RKO (cell line): ENCODE results near the gene MAN2B2.

ENCODE experiments used
- DNase-seq: peaks from one replicate; pipeline ENCODE4 v3.0.0-alpha.2; 2016; ENCODE audit warnings: low spot score

The MAN2B2 gene

GRCh38 chr4:6595897-6596537, 21.0 kb downstream of the MAN2B2 start:
- DNase-seq = no peak

GRCh38 chr4:6596948-6597347, 22.0 kb downstream of the MAN2B2 start:
- DNase-seq = no peak

- DNase-seq = no peak
Measured at GRCh38 chr4:6598127-6598526, 23.1 kb downstream of the MAN2B2 start.

- no peak for DNase-seq
Measured at GRCh38 chr4:6598641-6599040, 23.7 kb downstream of the MAN2B2 start.

- DNase-seq = no peak
Measured at GRCh38 chr4:6601661-6602250, 26.8 kb downstream of the MAN2B2 start.

- no peak for DNase-seq
Measured at GRCh38 chr4:6602289-6602688, 27.3 kb downstream of the MAN2B2 start.

GRCh38 chr4:6603128-6603527, 28.1 kb downstream of the MAN2B2 start:
- no peak for DNase-seq

- DNase-seq = no peak
Measured at GRCh38 chr4:6605114-6605513, 30.1 kb downstream of the MAN2B2 start.

GRCh38 chr4:6605605-6606004, 30.6 kb downstream of the MAN2B2 start:
- no peak for DNase-seq

- DNase-seq = no peak
Measured at GRCh38 chr4:6606465-6607235, 31.7 kb downstream of the MAN2B2 start.

- no peak for DNase-seq
Measured at GRCh38 chr4:6607368-6608055, 32.5 kb downstream of the MAN2B2 start.

- DNase-seq = no peak
Measured at GRCh38 chr4:6608758-6609414, 33.9 kb downstream of the MAN2B2 start.

- DNase-seq = no peak
Measured at GRCh38 chr4:6609415-6610079, 34.6 kb downstream of the MAN2B2 start.

- no peak for DNase-seq
Measured at GRCh38 chr4:6610856-6611430, 36.0 kb downstream of the MAN2B2 start.

GRCh38 chr4:6612961-6613675, 38.1 kb downstream of the MAN2B2 start:
- no peak for DNase-seq

- DNase-seq = no peak
Measured at GRCh38 chr4:6613676-6614651, 39.0 kb downstream of the MAN2B2 start.

GRCh38 chr4:6614701-6615230, 39.8 kb downstream of the MAN2B2 start:
- DNase-seq = no peak

- DNase-seq = no peak
Measured at GRCh38 chr4:6616087-6616995, 41.4 kb downstream of the MAN2B2 start.
